Measurements from ENCODE around the gene CMTR2.

GRCh38 chr16:71296584-71297340 is 7.6 kb upstream of the CMTR2 start:
- no peak for TF ChIP-seq EZH2phosphoT487 (IDR thresholded peaks at IDR 0.05; ENCODE audit: borderline replicate concordance, low read depth)
- no peak for TF ChIP-seq NRF1 (IDR thresholded peaks at IDR 0.05; ENCODE audit: low read depth, low read length)
- no peak for TF ChIP-seq CTCF (IDR thresholded peaks at IDR 0.05)
- TF ChIP-seq MEF2A (IDR thresholded peaks at IDR 0.05; ENCODE audit: borderline replicate concordance, low read depth) = no peak
- TF ChIP-seq YY1 (IDR thresholded peaks at IDR 0.05; ENCODE audit: low read depth) = no peak
